HG02870 (cell line): ENCODE results near the gene HOXA11.

Experiments
- ATAC-seq: cut with Tn5 transposase; IDR thresholded peaks from one replicate; pipeline ENCODE4 v1.9.1; 2021; ENCODE audit warnings: mild to moderate bottlenecking, moderate library complexity; ENCODE audit not compliant: unreplicated experiment

Gene HOXA11

GRCh38 chr7:27148756-27149641 lies 36.0 kb downstream of the HOXA11 start:
- no peak for ATAC-seq

- no peak for ATAC-seq
Observed at GRCh38 chr7:27148031-27148755, 36.8 kb downstream of the HOXA11 start.

DNA sequence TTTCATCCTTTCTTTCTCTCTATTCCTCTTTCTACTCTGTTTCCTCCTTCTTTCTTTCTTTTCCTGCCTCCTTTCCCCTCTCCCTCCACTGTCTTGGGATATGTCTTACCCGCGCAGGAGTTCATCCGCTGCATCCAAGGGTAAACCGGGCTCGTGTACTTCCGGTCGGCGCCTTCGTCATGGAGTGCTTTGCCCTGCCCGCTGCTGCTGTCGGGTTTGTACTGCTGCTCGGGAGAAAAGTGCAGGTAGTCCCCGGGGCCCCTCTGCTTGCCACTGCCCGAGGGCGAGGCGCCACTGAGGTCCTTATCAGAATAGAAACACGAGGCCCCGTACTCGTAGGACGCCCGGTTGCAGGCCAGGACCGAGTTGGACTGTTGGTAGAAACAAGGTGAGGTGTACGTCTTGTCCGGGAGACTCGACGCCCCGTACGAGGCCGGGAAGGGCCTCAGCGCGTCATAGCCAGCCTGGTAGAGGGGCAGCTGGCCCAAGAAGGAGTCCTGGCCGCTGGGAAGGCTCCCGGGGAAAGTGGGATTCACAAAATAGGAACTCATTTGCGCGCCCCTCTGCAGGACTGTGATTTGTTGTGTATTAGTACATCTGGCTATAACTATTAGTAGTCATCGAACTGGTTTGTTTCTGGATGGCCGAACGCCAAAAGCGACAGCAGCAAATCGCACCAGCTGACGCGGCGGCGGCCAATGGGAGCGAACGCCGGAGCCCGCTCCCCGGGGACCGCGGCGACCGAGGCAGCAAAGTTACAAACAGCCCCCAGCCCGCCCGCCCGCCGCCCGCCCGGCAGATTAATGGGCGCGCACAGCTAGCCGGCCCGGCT lies 37.6 kb downstream of the HOXA11 start, which contains the start of gene HOXA6:
HOXA6 (minus strand) TSS at position 576 of the 832 bp plus-strand sequence; CDS start at position 551, 25 bp downstream.
- no peak for ATAC-seq

- no peak for ATAC-seq
Observed at GRCh38 chr7:27146491-27147198, 38.4 kb downstream of the HOXA11 start.

- no peak for ATAC-seq
Observed at GRCh38 chr7:27145914-27146412, 39.1 kb downstream of the HOXA11 start.

- ATAC-seq: no peak
Observed at GRCh38 chr7:27145165-27145913, 39.7 kb downstream of the HOXA11 start.

DNA sequence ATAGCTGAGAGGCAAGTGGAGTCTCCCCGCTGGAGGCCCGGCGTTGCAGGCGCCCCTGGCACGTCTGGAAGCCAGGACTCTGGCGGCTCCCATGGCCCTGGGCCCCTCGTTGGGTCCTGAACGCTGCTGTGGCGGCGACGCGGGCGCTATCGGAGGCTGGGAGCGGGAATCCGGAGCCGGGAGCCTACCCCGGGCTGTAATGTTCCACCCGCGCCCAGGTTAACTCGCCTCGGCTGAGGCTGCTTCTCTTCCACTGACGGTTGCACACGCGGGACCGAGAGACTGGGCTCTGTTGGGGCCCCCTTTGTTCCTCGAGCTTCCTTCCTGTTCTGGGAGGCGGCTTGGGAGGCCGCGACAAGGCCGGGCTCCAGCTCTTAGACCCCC lies 40.3 kb downstream of the HOXA11 start:
- ATAC-seq: no peak

DNA sequence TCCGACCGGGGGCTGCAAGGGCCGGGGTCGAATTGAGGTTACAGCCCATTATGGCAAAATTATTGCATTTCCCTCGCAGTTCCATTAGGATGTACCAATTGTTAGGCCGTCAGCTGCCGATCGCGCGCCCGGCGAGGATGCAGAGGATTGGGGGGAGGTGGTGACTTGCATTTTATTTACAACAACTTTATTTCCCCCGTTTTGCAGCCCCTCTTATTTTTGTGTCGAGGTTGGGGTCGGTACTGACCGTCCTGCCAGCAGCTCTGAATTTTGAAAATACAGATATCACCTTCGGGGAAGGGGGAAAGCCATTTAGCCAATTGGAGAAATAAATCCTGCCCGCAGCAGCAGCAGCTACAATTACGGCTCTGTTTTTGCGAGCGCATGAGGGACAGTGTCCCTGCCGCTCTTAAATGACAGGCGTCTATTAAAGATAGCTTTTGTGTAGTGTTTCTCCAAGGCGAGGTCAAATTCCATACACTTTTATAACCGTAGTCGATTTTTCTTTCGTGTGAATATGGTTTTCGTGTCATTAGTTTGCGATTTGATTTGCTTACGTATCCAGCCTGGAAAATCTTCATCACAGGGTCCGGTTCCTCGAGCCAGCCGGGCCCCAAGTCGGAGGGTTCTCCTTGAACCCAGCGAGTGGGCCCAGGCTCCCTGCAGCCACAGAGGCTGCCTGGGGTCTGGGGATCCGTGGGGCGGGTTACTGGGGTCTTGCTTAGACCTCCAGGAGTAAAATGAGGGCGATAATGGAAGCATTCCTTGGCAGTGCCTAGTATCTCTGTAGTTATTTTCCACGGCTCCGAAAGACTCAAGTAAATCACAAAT lies 40.9 kb downstream of the HOXA11 start:
- no peak for ATAC-seq

GRCh38 chr7:27143023-27143949 lies 41.7 kb downstream of the HOXA11 start, which contains the start of gene HOXA5:
Gene HOXA5, minus strand, starts transcription at chr7:27143681. Its CDS starts 74 bp downstream, at chr7:27143607.
- ATAC-seq: no peak

- ATAC-seq: no peak
Observed at GRCh38 chr7:27142580-27143022, 42.4 kb downstream of the HOXA11 start.

GRCh38 chr7:27141923-27142579 lies 43.0 kb downstream of the HOXA11 start:
- ATAC-seq: no peak

GRCh38 chr7:27141137-27141922 lies 43.7 kb downstream of the HOXA11 start:
- ATAC-seq: no peak

DNA sequence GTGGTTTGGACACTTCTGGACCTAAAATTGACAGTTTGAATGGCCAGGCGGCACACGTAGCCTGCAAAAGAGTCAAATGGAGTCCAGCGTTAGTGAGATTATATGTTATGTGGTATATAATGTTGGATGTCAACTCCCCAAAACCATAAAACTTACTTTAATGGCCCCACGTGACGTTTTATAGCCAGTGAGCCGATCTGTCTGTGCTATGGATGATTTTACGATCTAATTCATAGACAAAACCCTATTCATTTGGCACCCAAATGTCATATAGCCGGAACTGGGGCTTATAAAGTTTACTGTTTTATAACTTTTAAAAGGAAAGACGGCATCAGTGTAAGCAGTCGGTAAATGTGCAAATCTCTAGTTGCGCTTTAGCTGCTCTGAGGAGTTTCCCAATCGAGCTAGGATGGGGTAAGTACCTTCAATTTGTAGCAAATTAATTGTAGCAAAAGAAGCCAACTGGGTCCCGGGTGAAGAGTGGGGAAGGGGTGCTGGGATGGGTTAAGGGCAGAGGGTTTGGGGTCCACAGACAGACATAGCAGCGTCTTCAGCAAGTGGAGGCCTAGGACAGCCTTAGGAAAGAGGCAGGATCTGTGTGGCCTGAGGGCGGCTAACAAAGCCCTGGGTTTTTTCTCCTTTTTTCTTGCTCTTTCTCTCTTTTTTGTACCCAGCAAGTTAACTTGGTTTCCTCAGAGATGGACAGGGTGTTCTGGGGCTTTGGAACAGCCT lies 44.7 kb downstream of the HOXA11 start:
- no peak for ATAC-seq

- no peak for ATAC-seq
Observed at GRCh38 chr7:27139334-27140125, 45.5 kb downstream of the HOXA11 start.

DNA sequence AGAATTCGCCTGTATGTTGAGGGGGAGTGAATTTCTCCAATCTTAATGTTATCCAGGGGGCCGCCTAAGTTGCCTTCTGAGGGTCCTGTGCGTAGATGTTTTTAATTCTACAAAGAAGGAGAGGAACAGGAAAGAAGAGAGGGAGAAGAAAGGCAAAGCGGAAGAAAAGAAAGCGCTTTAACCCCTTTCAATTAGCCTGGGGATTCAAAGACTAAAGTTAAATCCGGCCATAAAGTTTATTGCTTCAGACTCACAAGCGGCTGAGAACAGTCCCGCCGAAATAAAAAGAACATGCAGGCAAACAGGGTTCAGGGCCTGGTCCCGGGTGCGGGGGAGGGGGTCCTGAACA lies 46.1 kb downstream of the HOXA11 start:
- no peak for ATAC-seq
